SK-N-SH (cell line): Measurements from ENCODE around the gene TCN1. TPM values are rescaled to one million over a fixed set of nuclear protein-coding genes. Genes with fewer than 3 reads are reported as not detected.
"Not testable (repeated sequence)": the region's sequence is repeated elsewhere in the genome, so short reads cannot be mapped to it uniquely, and the experiment has no call there.

Source experiments
- CTCF ChIA-PET: fragments of 300-600, 350-600 bp; formaldehyde crosslinking; extraction: SDS; loops from one replicate; lab custom pipeline; 2021; lab: Yijun Ruan, JAX
- POLR2A ChIA-PET: fragments of 350-600 bp; sonication (Branson Sonifier 250); formaldehyde crosslinking; extraction: SDS; loops from one replicate; lab custom pipeline; 2020; ENCODE audit warnings: antibody characterized with exemption, inconsistent platforms; lab: Yijun Ruan, JAX
- DNase-seq: peaks from one replicate; pipeline ENCODE4 v3.0.0; 2012
- H2AFZ ChIP-seq: fragments of 200-600 bp; sonication (generic); 2 replicates; pipeline ENCODE4 v1.8.1; 2016; ENCODE audit warnings: antibody characterized with exemption, mild to moderate bottlenecking, low read depth
- H3F3A ChIP-seq: fragments of 200-600 bp; sonication (generic); replicated peaks from 2 replicates; pipeline ENCODE3; 2016; ENCODE audit warnings: antibody characterized with exemption, mild to moderate bottlenecking; ENCODE audit not compliant: insufficient read depth
- H3K27ac ChIP-seq, 2 experiments: fragments of 200-500 bp in 1 of 2; fragments of 200-600 bp in 1 of 2; sonication (Bioruptor generic) in 1 of 2; sonication (generic), shearing (Covaris generic) in 1 of 2; 2 replicates each; pipeline versions ENCODE4 v1.5.1 to v1.6.1; 2014 to 2016; ENCODE audit warnings: low read depth in 2 of 2, inconsistent platforms in 1 of 2, low read length in 1 of 2, mild to moderate bottlenecking in 1 of 2, mixed read lengths in 1 of 2
- H3K27me3 ChIP-seq: fragments of 200-600 bp; sonication (generic), shearing (Covaris generic); 2 replicates; pipeline ENCODE4 v1.6.1; 2016; ENCODE audit warnings: mixed run types; ENCODE audit not compliant: insufficient read depth
- H3K36me3 ChIP-seq, 2 experiments: fragments of 200-500 bp in 1 of 2; fragments of 200-600 bp in 1 of 2; sonication (Bioruptor generic) in 1 of 2; sonication (generic) in 1 of 2; replicated peaks in 1 of 2; 2 replicates each; pipeline versions ENCODE3 to v1.5.1; 2014 to 2016; ENCODE audit warnings: low read length in 1 of 2, mild to moderate bottlenecking in 1 of 2; ENCODE audit not compliant: insufficient read depth in 2 of 2, control insufficient read depth in 1 of 2
- H3K4me1 ChIP-seq, 2 experiments: fragments of 200-500 bp in 1 of 2; fragments of 200-600 bp in 1 of 2; sonication (Bioruptor generic) in 1 of 2; sonication (generic), shearing (Covaris generic) in 1 of 2; 2 replicates each; pipeline versions ENCODE4 v1.5.1 to v1.6.1; 2014 to 2016; ENCODE audit warnings: low read depth in 1 of 2, low read length in 1 of 2, mixed run types in 1 of 2; ENCODE audit not compliant: insufficient read depth in 2 of 2, control insufficient read depth in 1 of 2
- H3K4me2 ChIP-seq: fragments of 200-600 bp; sonication (generic), shearing (Covaris generic); 2 replicates; pipeline ENCODE4 v1.6.1; 2017; ENCODE audit warnings: mixed run types
- H3K4me3 ChIP-seq, 2 experiments: fragments of 200-500 bp in 1 of 2; fragments of 200-600 bp in 1 of 2; sonication (Bioruptor generic) in 1 of 2; sonication (generic), shearing (Covaris generic) in 1 of 2; 2 replicates each; pipeline versions ENCODE4 v1.5.1 to v1.8.1; 2014 to 2016; ENCODE audit warnings: low read depth in 2 of 2, inconsistent platforms in 1 of 2, low read length in 1 of 2, mild to moderate bottlenecking in 1 of 2, mixed read lengths in 1 of 2, moderate library complexity in 1 of 2
- H3K79me2 ChIP-seq: fragments of 200-600 bp; sonication (generic); 2 replicates; pipeline ENCODE4 v1.8.1; 2017; ENCODE audit warnings: mild to moderate bottlenecking; ENCODE audit not compliant: insufficient read depth
- H3K9ac ChIP-seq: fragments of 200-600 bp; sonication (generic); 2 replicates; pipeline ENCODE4 v1.6.1; 2017; ENCODE audit warnings: mixed run types
- H3K9me2 ChIP-seq: fragments of 200-600 bp; sonication (generic); 2 replicates; pipeline ENCODE4 v1.6.1; 2017; ENCODE audit warnings: mixed run types
- H3K9me3 ChIP-seq: fragments of 200-600 bp; sonication (generic); 2 replicates; pipeline ENCODE4 v1.6.1; 2017; ENCODE audit warnings: mixed run types, mild to moderate bottlenecking, moderate library complexity
- H4K20me1 ChIP-seq: fragments of 200-600 bp; sonication (generic); 2 replicates; pipeline ENCODE4 v1.6.1; 2017; ENCODE audit warnings: mild to moderate bottlenecking, mixed run types; ENCODE audit not compliant: insufficient read depth
- NFIC ChIP-seq: IDR thresholded peaks from 2 replicates; pipeline ENCODE4 v1.4.0; 2012; ENCODE audit warnings: borderline replicate concordance
- POLR2AphosphoS5 ChIP-seq: IDR thresholded peaks from 2 replicates; pipeline ENCODE4 v1.6.1; 2012; ENCODE audit warnings: low read depth, low read length
- REST ChIP-seq: IDR thresholded peaks from 2 replicates; pipeline ENCODE4 v1.6.1; 2012; ENCODE audit warnings: mild to moderate bottlenecking, low read depth, low read length, moderate library complexity
- RXRA ChIP-seq: IDR thresholded peaks from 2 replicates; pipeline ENCODE4 v1.4.0; 2012; ENCODE audit warnings: low read depth, mild to moderate bottlenecking, borderline replicate concordance
- SMC3 ChIP-seq: IDR thresholded peaks from 2 replicates; pipeline ENCODE4 v1.6.1; 2012; ENCODE audit warnings: low read depth, low read length, improper control_type of control experiment
- TAF1 ChIP-seq: IDR thresholded peaks from 2 replicates; pipeline ENCODE4 v1.6.1; 2012; ENCODE audit warnings: low read depth, mild to moderate bottlenecking, low read length, moderate library complexity, borderline replicate concordance
- TCF12 ChIP-seq: IDR thresholded peaks from 2 replicates; pipeline ENCODE4 v1.4.0; 2012
- WGBS: methylation state at CpG from one replicate; pipeline ENCODE4 v1.1.6; 2017; ENCODE audit warnings: low lambda C conversion rate; 5-methylcytosine and 5-hydroxymethylcytosine counted together
- polyA plus RNA-seq, 3 experiments: library from polyadenylated mRNA; depleted of rRNA; stranded (reverse); fragments of >200 nt; gene quantifications; 2 replicates each; pipeline ENCODE4 v1.2.3, GENCODE V29; 2012

Gene TCN1
- polyA plus RNA-seq, 1 of the 3 experiments (the other 2 are of a cell fraction) = 0.03 TPM

- CTCF ChIA-PET = no interaction called here
- POLR2A ChIA-PET = no interaction called here
- H3K36me3 ChIP-seq = no peaks in the 10 kb centered on the region
- no peak overlapping the region for H2AFZ ChIP-seq
- no peak overlapping the region for H3K9ac ChIP-seq
- H3K4me1 ChIP-seq = no peaks in the 10 kb centered on the region
- no peak overlapping the region for H3K4me2 ChIP-seq
- 4% methylated on average over 1 of the region's 1 CpG for WGBS
- no peaks in the 10 kb centered on the region for H3K9me2 ChIP-seq
- no peaks in the 10 kb centered on the region for H3K9me3 ChIP-seq
- H4K20me1 ChIP-seq = no peaks in the 10 kb centered on the region
- no peak for TF ChIP-seq REST
- no peak for TF ChIP-seq TAF1
- TF ChIP-seq POLR2AphosphoS5 = no peak
- TF ChIP-seq SMC3 = no peak
- TF ChIP-seq NFIC = no peak
- TF ChIP-seq RXRA = no peak
- no peaks in the 10 kb centered on the region for H3K27me3 ChIP-seq
- no peak for DNase-seq
- H3K4me3 ChIP-seq = no peak overlapping the region
- no peaks in the 10 kb centered on the region for H3K79me2 ChIP-seq
- H3F3A ChIP-seq = no peaks in the 10 kb centered on the region
- no peak overlapping the region for H3K27ac ChIP-seq
Measured at GRCh38 chr11:59894616-59895015, 28.3 kb upstream of the TCN1 start.

- ChIA-PET CTCF (no interaction called here), POLR2A (interaction anchor here (0.7 kb wide), 1 partner anchor 362 kb away, joined by 3 read pairs; no protein-coding TSS in a partner anchor)
- no peaks in the 10 kb centered on the region for H3K9me3 ChIP-seq
- H3K36me3 ChIP-seq = no peaks in the 10 kb centered on the region
- no peak overlapping the region for H2AFZ ChIP-seq
- no peaks in the 10 kb centered on the region for H4K20me1 ChIP-seq
- no peak overlapping the region for H3K4me2 ChIP-seq
- H3K27ac ChIP-seq = no peak overlapping the region
- no peaks in the 10 kb centered on the region for H3F3A ChIP-seq
- H3K4me3 ChIP-seq = no peak overlapping the region
- no peak overlapping the region for H3K9ac ChIP-seq
- no peaks in the 10 kb centered on the region for H3K4me1 ChIP-seq
- 42% methylated on average over 2 of the region's 4 CpGs for WGBS
- DNase-seq = no peak
- H3K79me2 ChIP-seq = no peaks in the 10 kb centered on the region
- H3K27me3 ChIP-seq = no peaks in the 10 kb centered on the region
- TF ChIP-seq TCF12 = no peak
- H3K9me2 ChIP-seq = no peaks in the 10 kb centered on the region
Measured at GRCh38 chr11:59891781-59892181, 25.5 kb upstream of the TCN1 start.

- H4K20me1 ChIP-seq, DNase-seq, H3K4me1 ChIP-seq, CTCF ChIA-PET, H3K4me3 ChIP-seq, H3K9me3 ChIP-seq, H3K9ac ChIP-seq, H3K27ac ChIP-seq, H3K79me2 ChIP-seq, H3K4me2 ChIP-seq, H3F3A ChIP-seq, H3K9me2 ChIP-seq, POLR2A ChIA-PET, H3K27me3 ChIP-seq, H2AFZ ChIP-seq, H3K36me3 ChIP-seq: not testable (repeated sequence)
Measured at GRCh38 chr11:59887156-59887555, 20.9 kb upstream of the TCN1 start.
